Renal cortical epithelial cell (primary cell): ENCODE results near the gene DRC3. TPM values are rescaled to one million over a fixed set of nuclear protein-coding genes. Genes with fewer than 3 reads are reported as not detected.
A peak's percentile ranks its signal among the peaks of the same experiment; 100 is the strongest.
"Not testable (repeated sequence)": the region's sequence is repeated elsewhere in the genome, so short reads cannot be mapped to it uniquely, and the experiment has no call there.

Experiments
- DNase-seq: peaks from one replicate; pipeline ENCODE4 v3.0.0-alpha.2; 2011; ENCODE audit warnings: low read depth
- total RNA-seq: library from RNA; depleted of rRNA; stranded (reverse); fragments of >200 nt; gene quantifications from 2 replicates; pipeline ENCODE4 v1.2.3, GENCODE V29; 2014

The DRC3 gene
- total RNA-seq, 1 donor from 2014 or later = 6.1 TPM

DNA sequence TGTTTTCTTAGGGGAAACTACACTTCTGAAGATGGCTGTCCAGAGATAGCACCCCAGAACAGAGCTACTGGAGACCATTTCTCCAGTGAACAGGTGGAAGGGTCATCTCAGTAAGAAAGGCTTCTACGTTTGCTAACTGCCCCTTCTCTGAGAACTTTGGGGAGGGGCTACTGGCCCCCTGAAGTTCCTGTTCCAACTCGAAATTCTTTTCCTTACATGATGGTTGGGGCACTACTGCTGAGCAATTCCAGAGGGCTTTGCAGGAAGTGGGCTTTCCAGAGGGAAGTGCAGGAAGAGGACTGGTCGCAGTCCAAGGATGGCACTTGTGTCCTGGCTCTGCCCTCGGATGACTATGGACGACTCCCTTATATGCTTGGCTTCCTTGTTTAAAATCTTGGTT lies 31.6 kb upstream of the DRC3 start:
- DNase-seq = no peak

DNA sequence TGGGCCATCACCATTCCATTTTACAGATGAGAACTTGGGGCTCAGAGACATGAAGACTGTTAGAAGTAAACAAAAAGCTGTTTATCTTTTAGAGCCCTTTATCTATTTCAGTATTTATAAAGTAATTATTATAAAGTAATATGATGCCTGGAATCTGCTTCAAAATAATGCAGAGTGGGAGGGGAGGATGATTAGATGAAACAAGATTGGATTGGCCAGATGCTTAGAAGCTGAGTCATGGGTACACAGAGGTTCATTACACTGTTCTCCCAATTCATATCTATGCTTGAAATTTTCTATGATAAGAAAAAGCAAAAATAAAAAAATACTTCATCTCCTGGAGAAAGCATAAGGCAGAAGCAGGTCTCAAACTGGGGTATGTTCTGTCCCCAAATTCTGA lies 29.8 kb upstream of the DRC3 start:
- no peak for DNase-seq

DNA sequence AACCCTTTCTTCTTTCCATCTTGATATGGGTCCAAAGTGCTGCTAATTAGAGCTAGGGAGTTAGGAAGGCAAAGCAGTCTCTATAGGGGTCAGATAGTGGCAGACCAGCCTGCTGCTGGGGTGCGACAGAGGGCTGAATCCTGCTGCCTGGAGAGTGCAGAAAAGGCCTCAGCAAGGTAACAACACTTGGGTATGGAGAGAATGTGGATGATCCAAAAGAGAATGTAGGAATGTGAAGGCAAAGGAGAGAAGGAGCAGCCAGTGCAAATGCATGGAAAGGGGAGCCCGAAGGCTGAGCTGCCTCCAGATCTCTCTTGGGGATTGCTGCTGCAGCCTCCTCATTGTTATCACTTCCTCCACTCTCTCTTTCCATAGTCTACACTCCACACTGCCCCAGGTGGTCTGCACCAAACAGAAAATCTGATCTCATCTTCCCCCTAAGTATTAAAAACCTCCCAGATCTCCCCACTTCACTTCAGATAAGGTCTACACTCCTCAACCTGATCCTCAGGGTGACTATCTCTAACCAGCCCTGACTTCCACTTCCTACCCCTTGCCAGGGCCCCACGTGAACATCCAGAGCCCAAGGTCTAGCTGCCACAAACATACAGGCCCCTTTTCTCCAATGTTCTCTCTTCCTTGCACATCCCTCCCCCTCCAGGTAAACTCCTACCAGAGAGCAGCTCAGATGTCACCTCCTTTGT lies 29.2 kb upstream of the DRC3 start:
- no peak for DNase-seq

DNA sequence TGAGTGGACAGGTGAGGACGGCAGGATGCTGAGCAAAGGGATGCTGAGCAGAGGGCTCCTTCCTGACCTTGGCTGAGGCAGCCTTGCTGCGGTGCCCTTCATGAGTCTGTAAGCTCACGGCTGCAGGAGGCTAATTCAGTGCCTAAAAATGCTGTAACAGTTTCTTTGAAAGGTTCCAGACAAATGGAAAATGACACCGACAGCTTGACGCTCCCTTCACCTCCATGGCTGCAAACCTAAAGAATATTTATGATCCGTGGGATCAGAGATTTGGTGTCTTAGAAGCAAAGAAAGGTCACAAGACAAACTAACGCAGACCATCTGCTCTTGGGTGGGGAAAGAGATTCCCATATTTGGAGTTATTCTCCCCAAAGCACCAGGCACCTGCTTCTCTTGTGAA lies 28.4 kb upstream of the DRC3 start:
- no peak for DNase-seq

DNA sequence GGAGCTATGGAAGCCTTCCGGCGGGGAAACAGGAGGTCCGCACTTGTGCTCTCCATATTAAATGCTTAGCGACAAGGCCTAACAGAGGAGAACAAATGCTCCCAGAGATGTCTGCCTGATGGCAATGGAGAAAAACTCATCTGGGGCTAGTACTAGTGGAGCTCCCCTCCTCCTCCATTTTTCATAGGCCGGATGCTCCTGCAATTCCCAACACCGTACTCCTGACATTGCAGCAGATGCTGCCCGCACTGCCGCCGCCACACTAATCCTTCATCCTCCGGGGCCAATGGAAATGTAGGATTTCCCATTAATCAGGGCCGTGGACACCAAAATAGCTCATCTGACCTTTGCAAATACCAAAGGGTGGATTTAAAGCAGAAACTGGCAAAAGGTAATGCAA lies 27.9 kb upstream of the DRC3 start:
- no peak for DNase-seq

DNA sequence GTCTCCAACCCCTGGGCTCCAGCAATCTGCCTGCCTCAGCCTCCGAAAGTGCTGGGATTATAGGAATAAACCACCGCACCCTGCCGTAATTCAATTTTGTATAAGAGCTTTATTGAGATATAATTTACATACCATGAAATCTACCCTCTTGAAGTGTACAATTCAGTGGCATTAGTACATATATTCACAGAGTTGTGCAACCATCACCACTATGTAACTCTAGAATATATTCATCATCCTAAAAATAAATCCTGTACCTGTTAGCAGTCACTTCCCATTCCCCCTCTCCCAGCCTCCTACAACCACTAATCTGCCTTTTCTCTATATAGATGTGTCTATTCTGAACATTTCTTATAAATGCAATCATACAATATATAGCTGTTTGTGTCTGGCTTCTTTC lies 26.6 kb upstream of the DRC3 start:
- DNase-seq = no peak

DNA sequence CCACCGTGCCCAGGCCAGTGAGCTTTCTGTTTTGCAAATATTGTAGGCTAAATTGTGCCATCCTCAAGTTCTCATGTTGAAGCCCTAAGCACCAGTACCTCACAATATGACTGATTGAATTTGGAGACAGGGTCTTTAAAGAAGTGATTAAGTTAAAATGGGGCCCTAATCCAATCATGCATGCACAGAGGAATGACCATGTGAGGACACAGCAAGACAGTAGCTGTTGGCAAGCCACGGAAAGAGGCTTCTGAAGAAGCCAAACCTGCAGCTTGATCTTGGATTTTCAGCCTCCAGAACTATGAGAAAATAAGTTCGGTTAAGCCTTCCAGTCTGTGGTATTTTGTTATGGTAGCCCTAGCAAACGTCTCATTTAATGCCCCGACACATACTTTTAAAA lies 25.4 kb upstream of the DRC3 start:
- DNase-seq = no peak

DNA sequence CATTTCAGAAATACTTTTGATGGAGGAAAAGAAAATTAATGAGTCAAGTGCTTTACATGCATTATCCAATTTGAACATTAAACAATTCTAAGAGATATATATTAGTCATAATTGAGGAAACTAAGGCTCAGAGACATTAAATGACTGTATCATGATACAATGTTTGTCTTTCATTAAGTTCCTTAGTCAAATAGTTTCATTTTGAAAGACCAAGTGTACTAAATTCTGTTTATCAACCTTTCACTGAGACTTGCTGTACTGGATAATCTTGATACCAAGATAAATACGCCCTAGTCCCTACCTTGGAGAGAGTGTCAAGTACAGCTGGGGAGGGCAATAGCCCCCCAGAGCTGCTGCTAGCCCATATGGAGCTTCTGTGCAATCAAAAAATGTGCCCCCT lies 24.7 kb upstream of the DRC3 start:
- no peak for DNase-seq

DNA sequence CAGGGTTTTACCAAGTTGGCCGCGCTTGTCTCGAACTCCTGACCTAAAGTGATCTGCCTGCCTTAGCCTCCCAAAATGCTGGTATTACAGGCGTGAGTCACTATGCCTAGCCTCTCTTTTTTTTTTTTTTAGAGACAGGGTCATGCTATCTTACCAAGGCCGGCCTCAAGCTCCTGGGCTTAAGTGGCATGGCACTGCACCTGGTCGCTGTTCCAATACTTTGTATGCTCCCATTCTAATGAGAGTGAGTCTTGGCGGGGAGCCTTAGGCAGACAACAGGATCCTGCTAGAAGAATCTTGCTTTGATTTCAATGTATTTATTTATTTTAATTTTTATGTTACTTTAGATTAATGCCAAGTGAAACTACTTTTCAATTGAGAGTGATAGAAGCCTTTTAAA lies 22.3 kb upstream of the DRC3 start:
- no peak for DNase-seq

DNA sequence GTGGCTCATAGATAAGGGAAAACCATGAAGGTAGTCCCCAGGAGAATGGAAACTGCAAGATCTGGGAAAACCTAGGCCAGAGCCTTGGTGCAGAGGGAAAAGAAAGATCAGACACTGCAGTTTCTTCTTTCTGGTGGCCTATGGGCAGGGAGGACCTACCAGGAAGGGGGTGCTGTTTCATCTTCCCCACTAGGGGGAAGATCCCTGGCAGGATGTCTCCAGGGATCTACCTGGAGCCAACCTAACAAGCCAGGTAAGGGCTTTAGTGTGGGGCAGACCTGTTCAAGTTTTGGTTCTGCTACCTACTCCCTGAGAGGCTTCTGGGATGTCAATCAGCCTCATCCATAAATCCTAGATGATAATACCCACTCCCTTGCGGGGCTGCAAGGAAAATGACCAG lies 21.9 kb upstream of the DRC3 start:
- DNase-seq = no peak

DNA sequence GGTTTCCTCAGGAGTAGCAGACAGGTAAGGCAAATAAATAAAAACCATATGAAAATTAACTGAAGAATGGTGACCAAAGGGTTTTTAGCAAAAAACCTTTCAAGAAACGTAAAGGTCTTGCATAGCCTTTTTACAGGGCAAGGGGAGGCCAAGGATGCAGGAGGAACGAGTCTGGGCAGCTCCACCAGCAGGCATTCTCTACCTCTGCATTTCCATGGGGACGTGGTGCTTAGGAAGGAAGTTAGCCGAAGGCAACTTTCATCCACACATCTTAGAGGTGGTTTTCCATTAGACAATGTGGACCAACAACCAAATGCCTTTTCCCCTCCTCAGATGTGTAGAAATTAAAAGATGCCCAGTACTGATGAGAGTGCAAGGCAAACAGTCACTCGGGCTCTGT lies 21.1 kb upstream of the DRC3 start:
- no peak for DNase-seq

DNA sequence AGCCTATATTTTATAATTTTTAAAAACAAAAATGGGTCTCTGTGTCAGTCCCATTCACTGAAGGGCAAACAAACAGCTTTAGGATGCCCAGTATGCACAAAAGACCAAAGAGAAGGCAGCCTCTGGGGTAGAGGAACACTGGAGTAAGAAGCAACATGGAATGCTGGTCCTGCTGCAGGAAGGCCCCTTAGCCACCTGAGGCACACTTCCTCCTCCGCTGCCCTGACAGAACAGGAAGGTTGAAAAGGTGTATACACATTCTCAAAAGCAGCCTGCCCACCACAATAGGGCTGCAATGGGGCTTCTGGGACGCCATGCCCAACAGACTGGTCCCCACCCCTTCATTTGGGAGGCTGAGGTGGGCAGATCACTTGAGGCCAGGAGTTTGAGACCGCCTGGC lies 20.0 kb upstream of the DRC3 start:
- DNase-seq = no peak

DNA sequence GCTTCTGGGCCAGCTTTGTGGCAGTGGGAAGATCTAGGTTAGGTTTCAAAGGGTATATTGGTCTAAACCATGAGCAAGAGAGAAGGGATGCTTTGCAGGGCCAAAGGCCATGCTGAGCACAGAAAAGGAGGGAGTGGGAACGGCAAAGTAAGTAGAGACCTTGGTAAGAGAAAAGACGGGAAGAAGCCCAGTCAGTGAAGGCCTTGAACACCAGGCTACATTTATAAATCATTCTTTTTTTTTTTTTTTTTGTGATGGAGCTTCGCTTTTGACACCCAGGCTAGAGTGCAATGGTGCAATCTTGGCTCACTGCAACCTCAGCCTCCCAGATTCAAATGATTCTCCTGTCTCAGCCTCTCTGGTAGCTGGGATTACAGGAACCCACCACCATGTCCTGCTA lies 18.6 kb upstream of the DRC3 start:
- no peak for DNase-seq

DNA sequence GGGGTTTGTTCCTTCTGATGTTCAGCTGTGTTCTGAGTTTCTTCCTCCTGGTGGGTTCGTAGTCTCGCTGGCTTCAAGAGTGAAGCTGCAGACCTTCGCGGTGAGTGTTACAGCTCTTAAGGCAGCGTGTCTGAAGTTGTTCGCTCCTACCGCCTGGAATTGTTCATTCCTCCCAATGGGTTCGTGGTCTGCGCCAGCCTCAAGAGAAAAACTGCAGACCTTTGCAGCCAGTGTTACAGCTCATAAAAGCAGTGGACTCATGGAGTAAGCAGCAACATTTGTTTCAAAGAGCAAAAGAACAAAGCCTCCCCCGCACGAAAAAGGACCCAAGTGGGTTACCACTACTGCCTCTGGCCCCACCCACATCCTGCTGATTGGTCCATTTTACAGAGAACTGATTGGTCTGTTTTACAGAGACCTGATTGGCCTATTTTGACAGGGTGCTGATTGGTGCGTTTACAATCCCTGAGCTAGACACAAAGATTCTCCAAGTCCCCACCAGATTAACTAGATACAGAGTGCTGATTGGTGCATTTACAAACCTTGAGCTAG lies 16.8 kb upstream of the DRC3 start:
- not testable (repeated sequence) for DNase-seq

DNA sequence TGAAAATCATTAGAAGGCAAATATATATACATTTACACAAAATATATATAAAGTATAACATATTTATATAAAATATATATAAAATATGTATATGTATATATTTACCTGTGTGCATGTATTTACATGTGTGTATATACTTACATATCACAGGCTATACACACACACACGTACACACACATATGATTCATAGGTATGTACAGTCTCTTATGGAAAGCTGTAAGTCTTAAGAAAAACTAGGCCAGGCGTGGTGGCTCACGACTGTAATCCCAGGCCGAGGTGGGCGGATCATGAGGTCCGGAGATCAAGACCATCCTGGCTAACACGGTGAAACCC lies 15.1 kb upstream of the DRC3 start:
- no peak for DNase-seq

DNA sequence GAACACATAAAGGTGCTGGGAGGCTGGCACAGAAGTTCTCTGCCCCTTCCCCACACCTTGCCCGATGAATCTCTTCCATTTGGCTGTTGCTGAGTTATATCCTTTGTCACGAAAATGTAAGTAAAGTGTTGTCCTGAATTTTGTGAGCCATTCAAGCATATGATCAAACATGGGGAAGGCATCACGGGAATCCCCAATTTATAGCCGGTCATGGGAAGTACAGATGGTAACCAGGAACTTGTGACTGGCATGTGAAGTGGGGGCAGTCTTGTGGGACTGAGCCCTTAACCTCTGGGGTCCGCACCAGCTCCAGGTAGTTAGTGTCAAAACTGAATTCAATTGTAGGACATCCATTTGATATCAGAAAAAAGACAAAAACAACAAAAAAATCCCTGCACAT lies 13.7 kb upstream of the DRC3 start:
- DNase-seq = peak; percentile 33

DNA sequence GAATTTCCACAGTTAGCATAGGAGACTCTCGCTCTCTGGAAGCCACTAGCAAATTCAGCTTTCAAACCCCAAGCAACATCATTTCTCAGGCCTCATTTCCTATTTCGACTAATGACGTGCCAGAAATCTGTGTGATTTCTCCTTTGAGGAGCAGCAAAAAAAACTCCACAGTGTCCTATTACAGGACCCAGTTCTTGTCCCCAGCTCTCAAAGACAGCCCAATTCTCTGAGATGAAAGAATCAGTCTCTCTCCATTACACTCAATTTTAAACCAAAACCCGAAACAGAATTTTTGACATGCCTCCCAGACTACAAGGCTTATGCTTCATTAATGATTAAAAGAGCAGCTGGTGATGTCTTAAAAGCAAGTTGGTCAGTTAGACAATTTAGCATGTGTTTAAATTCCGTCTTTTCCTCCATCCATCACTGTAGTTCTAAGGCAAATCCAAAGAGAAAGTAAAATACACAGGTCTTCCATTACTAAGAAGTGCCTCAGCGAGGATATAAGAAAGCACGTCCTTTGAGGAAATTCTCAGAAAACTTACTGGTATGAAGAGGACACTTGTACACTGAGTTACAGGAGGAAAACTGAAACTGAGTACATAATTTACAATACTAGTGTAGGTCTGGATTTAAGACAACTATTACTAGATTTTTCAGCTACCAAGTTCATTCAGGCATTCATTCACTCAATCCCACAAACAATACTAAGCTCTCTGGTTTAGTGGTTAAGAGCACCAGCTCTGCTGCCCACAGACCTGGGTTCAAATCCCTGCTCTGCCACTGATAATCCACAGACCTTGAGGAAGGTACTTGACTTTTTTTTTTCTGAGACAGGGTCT lies 12.9 kb upstream of the DRC3 start:
- peak; percentile 94 for DNase-seq

DNA sequence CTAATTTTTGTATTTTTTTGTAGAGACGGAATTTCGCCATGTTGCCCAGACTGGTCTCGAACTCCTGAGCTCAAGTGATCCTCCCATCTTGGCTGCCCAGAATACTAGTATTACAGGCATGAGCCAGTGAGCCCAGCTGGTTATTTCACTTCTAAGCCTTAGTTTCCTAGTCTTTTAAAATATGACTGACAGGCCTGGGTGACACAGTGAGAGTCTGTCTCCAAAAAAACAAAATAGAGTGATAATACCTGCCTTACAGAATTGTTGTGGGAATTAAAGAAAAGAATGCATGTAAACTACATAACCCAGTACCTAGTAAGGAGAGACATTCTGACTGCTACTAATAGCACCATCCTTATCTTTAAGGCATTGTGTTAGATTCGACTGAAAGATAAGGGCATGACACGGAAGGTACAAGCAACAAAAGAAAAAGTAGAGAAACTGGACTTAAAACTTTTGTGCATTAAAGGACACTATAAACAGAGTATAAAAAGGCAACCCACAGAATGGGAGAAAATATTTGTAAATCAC lies 12.1 kb upstream of the DRC3 start:
- DNase-seq = no peak

DNA sequence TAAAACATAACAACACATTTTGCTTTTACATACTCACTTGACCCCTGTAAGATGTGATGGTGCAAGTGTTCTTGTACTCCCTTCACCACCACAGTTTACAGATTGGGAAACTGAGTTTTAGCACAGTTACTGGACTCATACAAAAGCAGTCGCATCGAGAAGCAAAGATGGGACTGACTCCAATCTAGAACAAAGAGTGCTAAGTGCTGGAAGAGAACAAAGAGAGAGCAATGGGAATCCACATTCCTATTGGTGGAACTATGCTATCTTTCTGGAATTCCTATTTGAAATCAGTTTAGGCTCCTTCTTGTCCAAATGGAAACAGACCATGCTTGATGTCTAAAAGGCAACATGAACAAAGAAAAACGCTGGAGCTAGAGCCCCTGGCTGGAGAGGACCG lies 9.6 kb upstream of the DRC3 start:
- no peak for DNase-seq

DNA sequence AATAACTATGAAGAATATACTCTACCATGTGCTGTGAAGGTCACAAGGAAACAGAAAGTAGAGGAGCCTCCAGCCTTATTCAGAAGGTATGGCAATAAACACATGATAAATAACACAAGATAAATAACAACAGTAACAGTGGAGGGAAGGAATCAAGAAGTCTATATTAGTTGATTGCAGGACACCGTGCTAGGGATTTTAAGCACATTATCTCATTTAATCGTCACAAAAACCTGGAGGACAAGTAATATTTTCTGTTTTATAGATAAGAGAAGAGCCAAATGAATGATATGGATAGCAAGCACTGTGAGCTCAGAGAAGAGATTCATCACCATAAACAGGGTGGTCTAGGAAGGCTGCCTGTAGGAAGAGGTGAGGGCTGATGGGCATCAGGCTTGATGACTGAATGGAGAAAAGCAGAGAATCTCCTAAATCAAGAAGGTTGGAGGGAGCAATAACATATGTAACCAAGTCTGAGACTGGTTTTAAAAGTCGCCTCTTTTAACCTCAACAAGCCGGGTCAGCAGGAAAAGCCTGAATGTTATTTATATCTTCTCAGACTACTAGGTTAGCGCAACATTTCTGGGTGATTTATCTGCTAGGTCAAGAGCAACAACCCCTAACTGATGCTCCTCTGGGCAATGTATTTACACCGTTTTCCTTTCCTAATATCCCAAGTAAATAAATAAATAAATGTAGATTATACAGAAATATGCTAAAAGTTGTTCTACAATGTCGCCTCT lies 8.8 kb upstream of the DRC3 start:
- DNase-seq = no peak

DNA sequence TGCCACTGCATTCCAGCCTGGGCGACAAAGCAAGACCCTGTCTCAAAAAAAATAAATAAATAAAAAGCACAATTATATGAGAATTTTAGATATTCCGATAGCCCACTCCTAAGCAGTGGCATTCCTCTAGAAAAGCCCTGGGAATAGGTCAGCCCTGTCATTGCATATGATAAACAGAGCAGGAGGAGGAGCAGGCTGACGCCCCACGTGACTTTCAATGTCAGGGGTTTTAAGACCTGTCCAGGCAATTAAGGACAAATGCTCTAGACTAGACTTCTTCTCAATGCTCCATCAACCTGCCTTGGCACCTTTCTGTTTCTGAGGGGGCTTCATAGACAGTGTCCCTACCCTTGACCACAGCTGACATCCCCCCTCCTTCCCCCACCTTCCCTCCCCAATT lies 8.0 kb upstream of the DRC3 start:
- no peak for DNase-seq

DNA sequence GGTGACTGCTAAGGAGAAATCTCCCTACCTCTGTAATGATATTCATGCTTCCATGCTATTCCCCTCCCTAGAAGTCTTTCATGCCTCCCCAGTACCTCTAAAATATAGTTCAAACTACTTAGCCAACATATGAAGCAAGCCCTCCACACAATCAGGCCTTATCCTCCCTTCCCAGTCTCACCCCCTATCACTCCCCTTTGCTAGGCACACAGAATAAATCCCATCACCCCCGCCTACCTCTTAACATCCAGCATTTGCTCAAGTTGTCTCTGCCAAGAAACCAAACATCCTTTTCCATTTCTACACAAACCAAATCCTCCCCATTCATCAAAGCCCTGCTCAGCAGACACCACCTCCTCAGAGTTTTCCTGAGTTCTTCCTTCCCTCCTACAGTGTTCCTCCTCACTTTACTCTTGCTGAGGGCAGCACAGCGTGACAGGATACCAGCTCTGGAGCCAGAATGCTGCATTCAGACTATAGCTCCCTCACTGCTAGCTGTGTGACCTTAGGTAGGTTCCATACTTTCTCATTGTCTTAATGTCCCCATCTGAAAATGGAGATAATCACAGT lies 7.4 kb upstream of the DRC3 start:
- no peak for DNase-seq
